HTR-8/SVneo (cell line): ENCODE measurements around the gene PAQR3.

ENCODE experiments used
- DNase-seq: peaks from one replicate; pipeline ENCODE4 v3.0.0; 2011; ENCODE audit warnings: low spot score, mixed read lengths; ENCODE audit not compliant: insufficient read length
- FAIRE-seq: peaks from 2 replicates; lab custom pipeline; 2011; peaks lifted over from hg19 to GRCh38; lab: Jason Lieb, UNC

Gene PAQR3

GRCh38 chr4:78864405-78865024, 74.7 kb downstream of the PAQR3 start:
- FAIRE-seq: no peak
- DNase-seq: peak; percentile 25

- FAIRE-seq: no peak
- DNase-seq: no peak
Observed at GRCh38 chr4:78863991-78864390, 75.2 kb downstream of the PAQR3 start.

GRCh38 chr4:78863254-78863869, 75.9 kb downstream of the PAQR3 start:
- FAIRE-seq: no peak
- no peak for DNase-seq

GRCh38 chr4:78862314-78862737, 76.9 kb downstream of the PAQR3 start:
- DNase-seq (no peak), FAIRE-seq (no peak)
